CD4-positive, CD25-positive, alpha-beta regulatory T cell (primary cell): ENCODE results near the gene OPN5. TPM values are rescaled to one million over a fixed set of nuclear protein-coding genes. Genes with fewer than 3 reads are reported as not detected.

ENCODE experiments used
- ATAC-seq, 2 donors: fragments of 150-1000 bp; cut with Tn5 transposase; one replicate each; pipeline ENCODE4 v1.10.0; 2021; ENCODE audit warnings: low read depth in 2 of 2, moderate number of reproducible peaks in 2 of 2, moderate library complexity in 1 of 2
- DNase-seq, 3 donors: peaks; one replicate each; pipeline versions ENCODE4 v3.0.0 to v3.0.0-alpha.2; 2012 to 2022; ENCODE audit warnings: mixed read lengths in 1 of 3
- H3K27ac ChIP-seq: one replicate; pipeline ENCODE4 v1.7.0; 2013; ENCODE audit warnings: mild to moderate bottlenecking, low read length; ENCODE audit not compliant: insufficient read depth, poor library complexity, severe bottlenecking
- H3K27me3 ChIP-seq: one replicate; pipeline ENCODE4 v1.7.0; 2013; ENCODE audit warnings: low read length; ENCODE audit not compliant: control insufficient read depth, insufficient read depth
- H3K36me3 ChIP-seq: one replicate; pipeline ENCODE4 v1.7.0; 2013; ENCODE audit warnings: mild to moderate bottlenecking, low read length, moderate library complexity; ENCODE audit not compliant: control insufficient read depth, insufficient read depth
- H3K4me1 ChIP-seq: 2 replicates; pipeline ENCODE4 v1.7.0; 2013; ENCODE audit warnings: mild to moderate bottlenecking, low read length; ENCODE audit not compliant: insufficient read depth, control insufficient read depth, poor library complexity, severe bottlenecking
- H3K4me3 ChIP-seq: one replicate; pipeline ENCODE4 v1.7.0; 2013; ENCODE audit warnings: low read depth, mild to moderate bottlenecking, low read length, moderate library complexity
- H3K9me3 ChIP-seq, 2 experiments: 1 replicate in 1 of 2; 2 replicates in 1 of 2; pipeline ENCODE4 v1.7.0; 2013; ENCODE audit warnings: low read length in 2 of 2, mild to moderate bottlenecking in 1 of 2, moderate library complexity in 1 of 2; ENCODE audit not compliant: control insufficient read depth in 2 of 2
- H3K27ac Mint-ChIP-seq, 3 donors: one replicate each; pipeline ENCODE4 v1.8.0; 2020 to 2022; ENCODE audit warnings: mild to moderate bottlenecking in 3 of 3, mixed read lengths in 3 of 3, moderate library complexity in 2 of 3
- H3K27me3 Mint-ChIP-seq: one replicate; pipeline ENCODE4 v1.8.0; 2022; ENCODE audit warnings: mild to moderate bottlenecking, mixed read lengths
- H3K36me3 Mint-ChIP-seq: one replicate; pipeline ENCODE4 v1.8.0; 2020; ENCODE audit warnings: mixed read lengths
- H3K4me1 Mint-ChIP-seq, 4 donors: one replicate each; pipeline ENCODE4 v1.8.0; 2020 to 2022; ENCODE audit warnings: mixed read lengths in 4 of 4, mild to moderate bottlenecking in 1 of 4
- H3K4me3 Mint-ChIP-seq, 4 donors: one replicate each; pipeline ENCODE4 v1.8.0; 2020 to 2022; ENCODE audit warnings: mild to moderate bottlenecking in 4 of 4, mixed read lengths in 4 of 4, moderate library complexity in 3 of 4
- H3K9me3 Mint-ChIP-seq, 7 donors: one replicate each; pipeline ENCODE4 v1.8.0; 2020 to 2022; ENCODE audit warnings: mixed read lengths in 7 of 7, mild to moderate bottlenecking in 3 of 7, moderate library complexity in 2 of 7
- polyA plus RNA-seq, 4 donors: library from polyadenylated mRNA; unstranded; fragments of 300-500 nt; fragmentation: Illumina TruSeq; gene quantifications; one replicate each; pipeline ENCODE4 v1.2.3, GENCODE V29; 2021
- total RNA-seq: library from RNA; stranded (reverse); gene quantifications from one replicate; pipeline ENCODE4 v1.2.3, GENCODE V29; 2022

Gene OPN5
- total and polyA plus RNA-seq, 5 donors from 2014 or later = not detected

GRCh38 chr6:47865206-47865605 is 83.4 kb downstream of the OPN5 start:
- H3K4me3 Mint-ChIP-seq = no peak overlapping the region
- Histone ChIP-seq H3K27me3 (no peaks in the 10 kb centered on the region), H3K9me3 (no peaks in the 10 kb centered on the region), H3K36me3 (no peaks in the 10 kb centered on the region), H3K4me1 (no peaks in the 10 kb centered on the region), H3K4me3 (no peak overlapping the region), H3K27ac (no peak overlapping the region)
- H3K9me3 Mint-ChIP-seq = peaks cover 0 to 3% (median 0%) of the 10 kb centered on the region in 7 donors
- ATAC-seq (no peak), DNase-seq (no peak)
- no peaks in the 10 kb centered on the region for H3K27me3 Mint-ChIP-seq
- no peaks in the 10 kb centered on the region for H3K36me3 Mint-ChIP-seq
- H3K4me1 Mint-ChIP-seq = no peaks in the 10 kb centered on the region
- no peak overlapping the region for H3K27ac Mint-ChIP-seq

- Histone ChIP-seq H3K36me3 (no peaks in the 10 kb centered on the region), H3K9me3 (no peaks in the 10 kb centered on the region), H3K4me3 (no peak overlapping the region), H3K27ac (no peak overlapping the region), H3K27me3 (no peaks in the 10 kb centered on the region), H3K4me1 (no peaks in the 10 kb centered on the region)
- DNase-seq = no peak
- Mint-ChIP-seq H3K9me3 (peaks cover 0 to 3% (median 0%) of the 10 kb centered on the region in 7 donors), H3K4me1 (no peaks in the 10 kb centered on the region), H3K27me3 (no peaks in the 10 kb centered on the region), H3K36me3 (no peaks in the 10 kb centered on the region), H3K27ac (no peak overlapping the region), H3K4me3 (no peak overlapping the region)
- no peak for ATAC-seq
These were observed 93.8 kb downstream of the OPN5 start for GRCh38 chr6:47875593-47875992.

Other genes starting within 250 kb of the OPN5 start
- gene ADGRF4, start 83.5 kb upstream of the OPN5 start, total RNA-seq = not detected
- gene ADGRF4, start 83.5 kb upstream of the OPN5 start, polyA plus RNA-seq = not detected